GM19025 (cell line): ENCODE results near the gene EPS15.

Experiments used
- ATAC-seq: cut with Tn5 transposase; IDR thresholded peaks from one replicate; pipeline ENCODE4 v1.9.1; 2021; ENCODE audit warnings: mild to moderate bottlenecking, low read depth, moderate library complexity; ENCODE audit not compliant: unreplicated experiment

EPS15 gene

DNA sequence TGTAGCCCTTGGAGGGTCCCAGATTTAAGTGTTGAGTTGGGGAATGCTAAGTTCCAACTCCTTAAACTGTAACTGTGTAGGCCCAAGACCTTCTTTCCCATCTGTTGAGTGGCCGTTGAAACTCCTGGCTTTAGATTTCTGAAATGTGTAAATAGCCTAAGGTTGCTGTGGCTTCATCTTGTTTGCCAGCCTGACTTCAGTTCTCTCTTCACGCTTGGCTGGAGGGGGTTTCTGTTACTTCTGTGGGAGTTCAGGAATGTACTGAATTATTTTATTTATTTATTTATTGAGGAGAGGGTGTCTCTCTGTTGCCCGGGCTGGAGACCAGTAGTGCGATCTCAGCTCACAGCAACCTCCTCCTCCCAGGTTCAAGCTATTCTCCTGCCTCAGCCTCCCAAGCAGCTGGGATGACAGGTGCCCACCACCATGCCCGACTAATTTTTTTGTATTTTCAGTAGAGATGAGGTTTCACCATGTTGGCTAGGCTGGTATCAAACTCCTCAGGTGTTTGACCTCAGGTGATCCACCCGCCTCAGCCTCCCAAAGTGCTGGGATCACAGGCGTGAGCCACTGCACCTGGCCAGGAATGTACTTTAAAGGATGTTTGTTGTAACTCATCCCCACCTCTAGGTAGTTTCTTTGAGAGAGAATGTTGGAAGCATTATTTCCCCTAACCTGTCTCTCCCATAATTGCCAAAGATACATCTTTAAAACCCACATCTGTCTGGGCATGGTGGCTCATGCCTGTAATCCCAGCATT lies 194.6 kb downstream of the EPS15 start:
- no peak for ATAC-seq

DNA sequence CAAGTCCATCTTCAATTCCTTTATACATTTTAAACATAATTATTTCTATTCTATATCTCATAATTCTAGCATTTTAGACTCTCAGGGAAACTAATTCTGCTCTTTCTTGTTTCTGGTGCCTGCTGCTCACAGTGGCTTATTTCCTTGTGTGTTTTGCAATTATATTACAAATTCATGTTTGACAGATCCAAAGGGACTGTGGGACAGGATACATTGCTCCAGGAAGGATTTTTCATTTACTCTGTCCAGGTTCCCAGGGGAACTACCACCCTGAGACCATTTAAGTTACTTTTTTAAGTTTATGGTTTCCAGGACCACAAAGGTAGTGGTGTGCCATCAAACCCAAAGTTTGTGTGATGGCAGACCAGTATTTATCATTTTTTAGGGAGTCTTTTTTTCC lies 195.3 kb downstream of the EPS15 start:
- no peak for ATAC-seq

DNA sequence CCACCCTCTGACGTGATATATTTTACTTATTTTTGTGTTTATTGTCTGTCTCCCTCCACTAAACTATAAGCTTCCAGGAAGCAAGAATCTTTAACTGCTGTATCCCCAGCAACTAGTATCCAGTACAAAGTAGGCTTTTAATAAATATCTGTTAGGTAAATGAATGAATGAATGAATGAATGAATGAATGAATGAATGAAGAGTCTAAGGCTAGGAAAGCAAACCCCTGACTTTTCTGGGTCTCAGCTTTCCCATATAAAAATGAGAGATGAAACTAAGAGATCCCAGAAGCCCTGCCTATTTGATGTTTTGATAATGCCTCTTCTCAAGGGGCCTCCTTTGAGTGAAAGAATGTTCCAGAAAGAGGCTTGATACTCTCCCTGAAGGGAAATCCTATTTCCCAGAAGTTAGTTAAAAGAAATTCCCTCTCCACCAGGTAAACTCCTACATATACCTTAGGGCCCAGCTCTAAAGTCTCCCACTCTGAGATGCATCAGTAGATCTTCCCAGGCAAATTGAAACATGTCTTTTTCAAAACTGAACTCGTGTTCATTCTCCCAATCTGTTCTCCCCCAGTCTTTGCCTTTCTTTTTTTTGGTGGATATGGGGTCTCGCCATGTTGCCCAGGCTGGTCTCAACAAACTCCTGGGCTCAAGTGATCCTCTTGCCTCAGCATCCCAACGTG lies 196.5 kb downstream of the EPS15 start:
- no peak for ATAC-seq

DNA sequence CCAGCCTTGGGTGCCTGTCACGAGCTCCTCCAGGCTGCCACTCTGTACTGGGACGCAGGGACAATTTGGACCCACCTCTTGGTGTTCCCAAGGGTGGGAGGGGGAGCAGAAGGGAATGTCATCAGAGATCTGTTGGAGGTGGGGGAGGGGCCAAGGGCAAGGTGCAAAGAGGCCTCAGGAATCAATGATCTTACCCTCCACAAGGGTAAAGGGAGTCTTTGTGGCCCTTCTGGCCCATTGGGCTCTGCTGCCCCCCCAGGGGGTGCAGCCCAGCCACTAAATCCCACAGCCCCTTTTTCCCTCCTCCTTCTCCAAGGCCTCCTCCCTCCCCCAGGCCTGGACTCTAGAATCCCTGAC lies 197.2 kb downstream of the EPS15 start:
- ATAC-seq: no peak

DNA sequence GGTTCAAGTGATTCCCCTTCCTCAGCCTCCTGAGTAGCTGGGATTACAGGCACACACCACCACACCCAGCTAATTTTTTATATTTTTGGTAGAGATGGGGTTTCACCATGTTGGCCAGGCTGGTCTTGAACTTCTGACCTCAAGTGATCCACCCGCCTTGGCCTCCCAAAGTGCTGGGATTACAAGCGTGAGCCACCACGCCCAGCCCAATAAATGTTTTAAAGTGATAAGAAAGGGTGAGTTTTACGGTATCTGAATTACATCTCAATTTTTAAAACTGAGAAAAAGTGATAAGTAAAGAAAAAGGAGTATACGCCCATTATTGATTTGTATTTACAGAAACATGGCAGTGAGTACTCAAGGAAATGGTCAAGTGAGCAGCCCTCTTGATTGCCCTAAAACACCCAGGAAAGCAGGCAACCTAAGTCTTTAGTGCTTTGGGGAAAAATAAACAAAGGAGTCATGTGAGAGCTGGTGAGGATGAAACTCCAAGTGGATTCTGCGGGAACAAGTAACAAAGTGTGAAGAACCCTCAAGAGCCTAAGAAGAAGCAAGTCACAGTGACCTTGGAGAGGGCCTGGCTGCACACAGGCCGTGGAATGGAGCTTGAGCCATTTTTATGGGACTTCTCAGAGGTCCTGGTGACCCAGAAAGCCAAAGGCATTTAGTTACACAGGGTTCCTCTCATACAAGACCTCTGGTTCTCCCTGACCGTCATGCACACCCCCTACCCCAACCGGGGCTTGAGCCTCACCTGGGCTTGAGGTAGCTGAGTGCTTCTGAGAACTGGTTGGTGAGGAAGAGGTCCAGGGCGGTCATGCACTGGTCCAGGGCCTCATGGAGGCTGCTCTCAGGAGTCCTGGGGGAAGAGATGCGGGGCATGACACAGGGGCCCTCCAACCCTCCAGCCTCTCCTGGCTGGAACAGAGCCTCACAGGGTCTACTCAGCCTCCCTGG lies 197.8 kb downstream of the EPS15 start:
- ATAC-seq: no peak

DNA sequence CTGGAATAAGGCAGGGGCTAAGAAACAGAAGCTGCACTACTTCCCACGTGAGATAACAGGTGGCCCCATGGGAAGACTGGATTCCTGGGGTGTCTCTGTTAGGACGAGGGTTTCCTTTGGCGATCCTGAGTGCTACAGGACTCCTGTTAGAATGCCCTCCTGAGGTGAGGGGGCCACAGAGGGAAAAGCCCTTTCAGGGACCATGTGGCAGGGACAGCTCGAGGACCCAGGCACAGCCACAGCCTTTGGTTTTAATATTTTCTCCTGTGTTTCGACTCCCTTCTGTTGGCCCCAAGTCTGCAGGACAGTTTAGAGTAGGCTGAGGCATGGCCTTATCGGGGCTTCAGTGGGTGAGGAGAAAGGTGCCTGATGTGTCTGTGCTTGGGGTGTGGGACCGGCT lies 201.3 kb downstream of the EPS15 start:
- no peak for ATAC-seq

DNA sequence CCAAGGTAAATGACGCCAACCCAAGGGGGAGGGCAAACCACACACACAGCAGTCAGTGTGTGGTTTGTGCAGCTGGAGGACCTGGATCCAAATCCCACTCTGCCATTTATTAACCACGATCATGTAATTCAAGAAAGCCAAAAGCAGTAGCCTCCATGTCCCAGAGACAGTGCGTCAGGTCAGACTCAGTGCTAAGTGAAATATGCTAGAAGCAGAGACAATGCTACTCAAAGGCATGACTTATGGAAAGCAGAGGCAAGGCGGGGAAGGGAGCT lies 202.3 kb downstream of the EPS15 start:
- ATAC-seq: no peak

DNA sequence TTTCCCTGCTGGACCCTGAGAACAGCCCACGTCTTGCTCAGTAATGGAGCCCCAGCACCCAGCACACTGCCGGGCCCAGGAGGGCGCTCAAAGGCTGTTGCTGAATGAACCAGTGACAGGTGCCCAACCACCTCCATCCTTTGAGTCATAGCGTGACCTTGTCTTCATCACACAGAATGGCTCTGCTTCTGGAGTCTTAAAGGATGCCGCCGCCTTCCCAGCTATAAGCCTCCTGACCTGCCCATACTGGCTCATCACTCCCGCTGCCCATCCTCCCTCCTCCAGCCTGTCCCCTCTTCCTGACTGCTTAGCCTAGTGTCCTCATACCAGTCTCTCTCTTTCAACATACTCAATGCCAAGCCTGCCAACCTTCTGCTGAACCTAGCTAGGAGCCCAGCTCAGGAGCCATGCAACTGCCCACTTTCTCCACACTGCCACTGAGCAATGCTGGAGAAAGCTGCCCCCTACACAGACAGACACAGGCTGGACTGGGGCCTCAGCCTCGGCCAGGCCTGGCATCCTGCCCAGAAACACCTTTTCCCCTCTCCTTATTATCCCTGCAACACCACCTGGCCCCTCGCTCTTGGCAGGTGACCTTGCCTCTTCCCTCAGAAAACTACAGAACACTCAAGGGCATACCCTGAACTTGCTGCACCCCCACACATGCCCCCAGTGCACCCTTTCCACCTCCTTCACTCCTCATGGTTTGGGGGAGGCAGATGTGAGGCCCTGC lies 202.8 kb downstream of the EPS15 start:
- ATAC-seq: no peak

DNA sequence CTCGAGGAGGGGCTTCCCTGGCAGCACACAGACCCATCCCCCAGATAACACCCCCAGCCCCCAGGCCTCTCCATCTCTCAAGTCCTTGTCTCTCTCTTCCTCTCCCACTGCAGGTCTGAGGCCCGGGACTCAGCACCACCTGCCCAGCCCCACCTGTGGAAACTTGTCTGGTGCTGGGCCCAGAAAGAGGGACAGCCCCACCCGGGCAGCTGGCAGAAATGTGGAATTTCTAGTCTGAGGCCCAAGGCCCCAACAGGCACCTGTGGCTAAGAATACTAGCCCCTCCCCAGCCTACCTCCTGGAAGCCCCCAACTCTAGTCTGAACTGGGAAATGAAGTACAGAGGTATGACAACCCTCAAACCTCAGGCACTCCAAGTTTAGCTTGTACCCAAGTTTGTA lies 204.1 kb downstream of the EPS15 start:
- no peak for ATAC-seq

DNA sequence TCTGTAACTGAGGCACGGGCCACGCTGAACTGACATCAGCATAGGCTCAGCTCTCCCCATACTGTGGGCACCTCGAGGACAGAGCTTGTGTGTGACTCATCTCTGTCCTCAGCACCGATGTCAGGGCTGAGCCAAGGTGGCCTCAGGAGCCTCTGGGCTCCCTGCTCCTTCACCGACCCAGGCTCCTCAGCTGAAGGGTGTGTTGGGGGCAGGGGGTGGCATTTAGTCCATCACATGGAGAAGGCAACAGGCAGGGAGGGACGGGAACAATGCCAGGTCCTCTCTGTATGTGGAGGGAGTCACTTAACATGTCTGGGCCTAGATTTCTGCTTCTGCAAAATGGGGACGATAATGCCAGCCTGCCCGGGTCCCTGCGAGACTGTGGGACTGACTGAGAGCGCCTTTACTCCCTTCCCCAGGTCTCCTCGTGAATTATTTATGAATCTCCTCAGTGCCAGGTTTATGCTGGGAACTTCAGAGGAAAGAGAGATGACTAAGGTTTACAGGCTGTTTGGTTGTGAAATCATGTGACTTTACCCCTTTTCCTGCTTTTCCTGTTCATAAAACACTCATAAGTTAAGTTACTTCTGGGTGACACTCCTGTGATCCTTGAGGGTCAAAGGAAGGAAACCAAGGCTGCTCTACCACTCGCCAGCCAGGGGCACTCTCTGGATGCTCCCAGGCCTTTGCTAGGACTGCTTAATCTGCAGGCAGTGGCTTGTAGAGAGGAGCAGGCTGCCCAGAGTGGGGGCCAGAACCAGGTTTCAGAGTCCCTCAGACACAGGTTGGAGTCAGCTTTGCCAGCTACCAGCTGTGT lies 204.9 kb downstream of the EPS15 start:
- ATAC-seq: no peak

DNA sequence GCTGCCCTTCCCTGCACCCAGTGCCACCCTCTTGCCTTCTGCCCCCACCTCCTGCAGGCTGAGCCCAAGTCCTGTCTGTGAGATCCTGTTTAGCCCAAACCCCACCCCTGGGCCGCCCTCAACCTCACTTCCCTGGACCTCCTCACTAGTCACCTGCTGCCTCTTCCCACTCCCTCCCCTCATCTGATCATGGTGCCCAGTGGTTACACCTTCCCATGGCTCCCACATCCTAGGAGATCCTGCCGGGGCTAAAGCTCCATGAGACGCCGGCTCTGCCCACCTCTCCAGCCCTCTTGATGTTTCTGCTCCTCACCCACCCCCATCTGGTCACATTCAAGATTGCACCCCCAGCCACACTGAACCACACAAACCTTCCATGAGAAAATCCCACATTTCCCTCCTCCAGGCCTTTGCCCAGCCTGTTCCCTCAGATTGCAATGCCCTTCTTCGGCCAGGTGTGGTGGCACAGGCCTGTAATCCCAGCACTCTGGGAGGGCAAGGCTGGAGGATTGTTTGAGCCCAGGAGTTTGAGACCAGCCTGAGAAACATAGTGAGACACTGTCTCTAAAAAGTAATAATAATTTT lies 205.7 kb downstream of the EPS15 start:
- ATAC-seq: no peak

DNA sequence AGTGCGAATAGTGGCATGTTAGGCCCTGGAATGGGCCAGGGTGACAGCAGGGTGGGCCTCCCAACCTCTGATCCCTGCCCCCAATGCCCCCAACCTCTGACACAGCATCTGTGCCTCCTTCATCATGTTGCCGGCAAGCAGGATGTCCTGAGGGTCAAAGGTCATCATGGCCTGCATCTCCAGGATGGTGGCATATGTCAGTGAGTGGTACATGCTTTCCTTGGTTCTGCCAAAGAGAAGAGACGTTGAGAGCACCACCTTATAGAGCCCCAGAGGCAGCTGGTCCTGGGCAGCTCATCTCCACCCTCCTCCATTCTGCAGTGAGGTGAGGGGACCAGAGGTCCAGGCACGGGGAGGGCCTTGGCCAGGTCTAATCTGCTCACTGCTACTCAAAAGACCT lies 206.3 kb downstream of the EPS15 start:
- no peak for ATAC-seq

DNA sequence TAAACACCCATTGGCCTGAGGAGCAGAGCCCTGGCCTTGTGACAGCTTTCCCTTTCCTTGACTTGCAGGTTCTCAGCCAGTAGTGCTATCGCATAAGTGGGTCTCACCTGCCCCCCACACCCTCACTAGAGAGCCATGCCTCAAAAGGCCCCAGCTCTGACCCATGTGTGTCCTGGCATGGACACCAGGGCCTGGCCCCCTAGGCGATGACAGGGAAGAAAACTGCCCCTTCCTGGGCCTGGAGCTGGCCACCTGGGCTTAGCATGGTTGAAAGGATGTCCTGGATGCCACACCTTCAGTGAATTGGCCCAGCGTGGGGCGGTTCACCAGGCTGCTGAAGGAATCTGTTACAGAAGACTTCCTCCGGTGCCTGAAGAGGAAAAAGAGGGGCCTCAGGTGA lies 207.2 kb downstream of the EPS15 start:
- ATAC-seq: no peak

DNA sequence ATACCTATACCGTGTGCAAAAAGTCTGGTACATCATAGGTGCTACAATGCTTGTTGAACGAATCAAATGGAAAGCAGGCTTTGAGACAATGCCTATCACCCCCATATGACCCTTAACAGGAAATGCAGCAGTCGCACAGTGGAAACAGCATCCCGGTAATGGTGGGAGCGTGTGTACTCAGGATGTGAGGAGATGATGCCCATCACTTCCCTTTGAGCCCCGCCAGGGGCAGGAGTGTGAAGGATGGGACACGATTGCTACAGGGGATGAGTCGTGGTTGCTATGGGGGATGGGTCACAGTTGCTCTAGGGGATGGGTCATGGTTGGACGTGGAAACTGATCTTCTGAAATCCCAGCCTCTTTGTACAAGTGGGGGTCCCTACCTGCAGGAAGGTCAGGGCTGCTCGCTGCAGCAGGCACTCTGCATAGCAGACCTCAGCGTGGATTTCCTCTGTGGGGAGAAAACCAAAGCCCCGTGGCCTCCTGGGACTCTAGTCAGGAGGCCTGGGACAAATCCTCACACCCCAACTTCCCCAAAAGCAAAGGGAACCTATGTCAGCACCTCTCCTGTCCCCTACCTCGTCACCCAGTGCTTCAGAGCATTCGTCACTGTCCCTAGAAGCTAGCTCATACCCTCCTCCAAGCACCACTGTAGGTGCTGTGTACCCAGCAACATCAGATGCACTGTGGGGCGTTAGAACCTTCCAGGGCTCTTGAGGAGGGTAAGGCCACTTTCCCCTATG lies 208.0 kb downstream of the EPS15 start:
- ATAC-seq: no peak

DNA sequence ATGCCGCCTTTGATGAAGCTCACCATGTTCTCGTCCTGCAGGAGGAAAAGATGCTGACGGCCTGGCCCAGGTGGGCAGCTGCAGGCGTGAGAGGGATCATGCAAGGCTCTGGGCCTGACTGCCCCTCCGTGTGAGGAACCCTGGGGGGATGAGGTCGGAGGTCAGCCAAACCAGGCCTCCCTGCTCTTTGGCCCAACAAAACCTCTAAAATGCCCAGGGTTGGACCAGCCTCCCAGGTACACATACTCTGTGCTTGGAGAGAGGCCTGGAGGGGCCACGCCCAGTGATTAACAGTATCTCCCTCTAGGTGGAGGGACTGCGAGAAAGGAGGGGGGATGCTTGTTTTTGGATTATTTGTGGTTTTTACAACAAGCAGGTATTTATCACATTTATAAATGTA lies 209.8 kb downstream of the EPS15 start:
- ATAC-seq: no peak

DNA sequence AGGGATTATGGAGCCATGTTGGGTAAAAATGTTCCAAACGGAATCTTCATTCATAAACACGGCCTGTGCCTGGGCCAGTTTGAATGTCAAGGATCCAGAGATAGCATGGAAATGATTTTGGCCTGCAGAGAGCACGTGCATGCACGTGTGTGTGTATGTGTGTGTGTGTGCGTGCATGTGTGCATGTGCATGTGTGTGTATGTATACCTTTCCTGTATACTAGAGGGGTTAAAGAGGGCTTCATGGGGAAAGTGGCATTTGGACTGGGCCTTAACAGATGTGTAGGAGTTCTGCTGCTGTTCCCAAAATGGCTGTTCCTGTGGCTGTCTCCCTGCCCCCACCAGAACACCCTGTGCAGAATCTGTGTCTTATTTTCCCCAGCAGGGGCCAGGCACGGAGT lies 210.4 kb downstream of the EPS15 start:
- ATAC-seq: no peak

DNA sequence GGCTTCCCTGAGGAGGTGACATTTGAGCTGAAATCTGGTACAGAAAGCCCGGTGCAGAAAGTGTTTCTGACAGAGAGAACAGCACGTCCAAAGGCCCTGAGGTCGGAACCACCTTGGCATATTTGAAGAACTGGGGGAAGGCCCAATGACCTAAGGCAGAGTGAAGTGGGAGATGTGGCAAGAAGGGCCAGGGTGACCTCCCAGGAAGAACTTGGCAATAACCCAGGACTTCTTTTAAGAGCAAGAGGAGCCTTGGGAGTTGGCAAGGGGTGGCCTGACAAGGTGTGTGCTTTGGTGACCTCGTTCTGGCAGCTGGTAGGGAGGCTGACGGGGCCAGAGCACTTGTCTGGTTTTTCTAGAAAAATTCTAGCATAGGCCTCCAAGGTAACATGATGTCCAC lies 212.1 kb downstream of the EPS15 start:
- no peak for ATAC-seq

DNA sequence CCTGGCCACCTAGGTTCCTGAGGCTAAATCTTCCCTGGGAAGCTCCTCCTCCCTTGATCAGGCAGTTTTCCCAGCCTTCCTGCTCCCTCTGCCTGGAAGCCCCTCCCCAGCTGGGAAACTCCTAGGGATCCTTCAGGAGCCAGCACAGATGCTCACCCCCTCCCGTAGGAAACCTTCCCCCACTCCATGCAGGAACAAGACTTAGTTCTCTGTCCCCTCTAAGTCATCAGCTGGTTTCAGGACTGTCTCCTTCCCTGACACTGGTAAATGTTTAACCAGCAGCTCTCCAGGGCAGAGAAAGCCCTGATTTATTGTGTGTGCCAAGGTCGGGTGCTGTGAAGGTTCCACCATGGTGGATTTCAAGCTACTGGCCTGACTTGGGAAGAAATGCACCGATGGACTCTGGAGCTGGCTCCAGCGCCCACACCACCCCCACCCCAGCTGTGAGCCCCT lies 213.7 kb downstream of the EPS15 start:
- ATAC-seq: no peak

DNA sequence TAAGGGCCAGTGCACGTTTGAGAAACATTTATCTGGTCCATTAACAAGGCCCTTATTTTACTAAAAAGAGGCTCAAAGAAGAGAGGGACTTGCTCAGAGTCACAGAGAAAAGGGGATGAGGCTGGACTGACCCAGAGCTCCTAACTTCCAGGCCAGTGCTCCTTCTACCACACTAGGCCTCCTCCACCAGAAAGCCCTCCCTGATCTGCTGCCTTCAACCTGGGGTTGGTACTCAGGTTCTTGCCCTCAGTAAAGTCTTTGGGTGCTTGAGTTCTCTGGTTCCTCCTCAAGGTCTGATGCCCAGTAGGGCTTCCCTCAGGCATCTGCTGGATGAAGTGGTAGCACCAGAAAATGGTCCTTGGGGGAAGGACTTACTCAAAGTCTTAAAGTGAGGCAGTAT lies 214.7 kb downstream of the EPS15 start:
- ATAC-seq: no peak
